GM18526 (cell line): ENCODE results near the gene KIF1C.
A peak's percentile ranks its signal among the peaks of the same experiment; 100 is the strongest.

Experiments used
- POLR2A ChIP-seq: IDR thresholded peaks from 3 replicates; pipeline ENCODE4 v1.6.1; 2011; ENCODE audit not compliant: insufficient read length; ENCODE audit errors: extremely low read depth

Gene KIF1C

DNA sequence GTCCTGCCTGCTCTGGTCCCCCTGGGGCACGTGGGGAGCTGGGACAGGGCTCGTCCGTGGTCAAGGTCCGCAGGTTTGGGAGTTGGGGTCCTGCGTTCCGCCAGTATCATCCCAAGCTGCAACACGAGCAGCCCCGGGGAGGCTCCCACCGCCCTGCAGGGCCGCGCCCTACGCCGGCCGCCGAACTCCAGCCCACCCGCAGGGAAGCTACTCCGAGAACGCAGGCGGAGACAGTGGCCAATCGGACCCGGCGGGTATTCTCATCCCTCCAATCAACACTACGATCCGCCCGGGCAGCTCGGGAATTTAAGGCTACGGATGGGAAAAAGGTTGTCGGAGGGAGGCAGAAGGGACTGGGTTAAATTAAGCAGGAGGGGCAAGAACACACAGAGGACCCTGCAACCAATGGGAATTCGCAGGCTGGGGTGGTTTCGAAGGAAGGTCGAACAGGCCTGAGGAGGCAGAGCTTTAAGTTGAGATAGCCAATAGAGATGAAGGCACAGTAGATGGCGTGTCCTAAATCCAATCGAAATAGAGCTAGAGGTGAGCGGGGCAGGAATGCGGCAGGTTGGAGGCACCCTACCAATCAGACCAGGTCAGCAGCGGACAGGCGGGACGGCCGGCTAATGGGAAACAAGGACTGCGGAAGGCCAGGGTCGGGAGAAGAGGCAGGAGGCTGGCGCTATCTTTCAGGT lies 30.8 kb upstream of the KIF1C start:
- TF ChIP-seq POLR2A = peak; percentile 39

DNA sequence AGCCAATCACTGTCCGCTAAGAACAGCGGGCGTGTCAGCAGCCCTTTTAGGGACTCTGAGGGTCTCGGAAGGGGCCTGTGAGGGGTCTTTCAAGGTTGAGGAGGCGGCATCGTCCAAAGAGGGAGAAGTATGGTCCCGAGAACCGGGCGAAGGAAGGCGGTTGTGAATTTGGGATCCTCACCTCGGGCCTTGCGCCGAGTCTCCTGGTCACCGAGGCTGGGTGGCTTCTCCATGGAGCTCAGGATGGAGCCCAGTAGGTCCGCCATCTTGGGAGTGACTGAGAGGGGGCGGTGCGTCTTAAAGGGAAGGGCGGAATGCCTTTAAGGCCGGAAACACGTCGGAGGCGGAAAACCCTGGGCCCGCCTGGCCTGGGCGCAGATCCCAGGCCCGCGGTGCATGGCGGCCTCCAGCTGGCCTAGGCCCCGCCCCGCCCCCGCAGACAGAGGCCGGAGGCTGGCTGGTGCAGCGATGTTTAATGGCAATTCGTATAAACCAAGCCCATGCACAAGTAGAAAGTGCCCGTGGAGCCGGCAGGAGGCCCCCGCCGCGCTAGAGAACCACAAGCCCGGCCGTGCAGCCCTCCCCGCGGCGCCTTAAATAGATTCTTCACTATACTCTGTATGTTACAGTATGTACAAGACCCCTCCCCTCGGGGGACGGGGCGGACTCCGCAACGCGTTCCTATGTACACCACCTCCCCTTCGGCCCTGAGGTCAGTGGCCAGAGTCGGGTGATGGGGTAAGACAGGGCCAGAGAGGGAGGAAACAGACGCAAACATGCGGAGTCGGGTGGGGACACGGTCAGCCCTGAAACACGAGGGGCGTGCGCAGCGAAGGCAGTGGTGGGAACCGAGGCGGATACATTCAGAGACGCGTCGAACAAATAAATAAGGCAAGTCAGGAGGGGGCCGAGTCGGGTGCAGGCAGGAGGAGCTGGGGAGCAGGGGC lies 29.9 kb upstream of the KIF1C start, which contains the start of gene SPAG7:
Gene SPAG7, minus strand, starts transcription at position 279 of the 947 bp plus-strand sequence. Its CDS starts 13 bp downstream, at position 266.
- peak; percentile 63 for TF ChIP-seq POLR2A

DNA sequence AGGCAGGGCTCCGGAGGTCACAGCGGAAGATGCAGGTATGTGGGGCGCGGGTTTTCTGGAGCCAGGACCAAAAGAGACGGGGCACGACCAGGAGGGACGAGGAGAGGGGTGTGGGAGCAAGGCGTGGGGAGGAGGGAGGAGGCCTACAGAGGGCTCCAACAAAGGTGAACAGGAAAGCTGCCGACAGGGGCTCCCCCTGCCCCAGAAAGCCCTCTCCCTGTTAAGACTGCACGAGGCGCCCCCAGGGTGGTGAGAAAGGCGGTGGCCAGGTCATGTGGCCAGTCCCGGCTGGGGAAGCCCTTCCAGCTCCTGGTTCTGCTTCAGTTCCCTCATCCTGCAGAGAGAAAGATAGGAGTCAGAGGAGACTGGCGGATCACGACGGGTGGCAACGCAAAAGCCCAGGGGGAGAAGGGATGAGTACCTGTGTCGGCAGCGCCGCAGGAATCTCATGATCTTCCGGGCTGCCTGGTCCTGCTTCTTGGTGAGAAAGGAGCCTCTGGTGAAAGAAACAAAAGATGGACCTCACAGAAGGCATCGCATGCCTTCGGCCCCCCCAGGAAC lies 29.2 kb upstream of the KIF1C start:
- TF ChIP-seq POLR2A = peak; percentile 5

DNA sequence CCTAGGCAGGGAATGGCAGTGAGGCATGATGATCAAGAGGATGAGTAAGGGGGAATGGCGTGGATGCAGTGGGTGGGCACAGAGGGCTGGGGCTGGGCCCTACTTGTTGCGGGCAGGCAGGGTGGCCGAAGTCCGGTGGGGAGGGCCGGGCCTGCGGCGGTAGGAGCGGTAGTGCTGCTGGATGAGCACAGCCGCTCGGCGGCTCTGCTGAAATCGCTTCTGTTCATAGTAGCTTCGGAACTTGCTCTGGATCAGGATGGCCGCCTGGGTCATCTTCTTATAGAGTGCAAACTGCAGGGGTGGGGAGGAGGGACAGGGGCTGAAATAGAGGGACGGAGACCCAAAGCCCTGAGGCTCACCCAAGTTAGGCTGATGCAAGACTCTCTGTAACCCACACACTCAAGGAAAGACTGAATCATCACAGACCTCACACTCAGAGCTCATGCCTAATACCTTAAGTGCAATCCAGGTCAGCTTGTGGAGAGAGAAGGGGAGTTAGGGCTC lies 28.7 kb upstream of the KIF1C start:
- TF ChIP-seq POLR2A = no peak

DNA sequence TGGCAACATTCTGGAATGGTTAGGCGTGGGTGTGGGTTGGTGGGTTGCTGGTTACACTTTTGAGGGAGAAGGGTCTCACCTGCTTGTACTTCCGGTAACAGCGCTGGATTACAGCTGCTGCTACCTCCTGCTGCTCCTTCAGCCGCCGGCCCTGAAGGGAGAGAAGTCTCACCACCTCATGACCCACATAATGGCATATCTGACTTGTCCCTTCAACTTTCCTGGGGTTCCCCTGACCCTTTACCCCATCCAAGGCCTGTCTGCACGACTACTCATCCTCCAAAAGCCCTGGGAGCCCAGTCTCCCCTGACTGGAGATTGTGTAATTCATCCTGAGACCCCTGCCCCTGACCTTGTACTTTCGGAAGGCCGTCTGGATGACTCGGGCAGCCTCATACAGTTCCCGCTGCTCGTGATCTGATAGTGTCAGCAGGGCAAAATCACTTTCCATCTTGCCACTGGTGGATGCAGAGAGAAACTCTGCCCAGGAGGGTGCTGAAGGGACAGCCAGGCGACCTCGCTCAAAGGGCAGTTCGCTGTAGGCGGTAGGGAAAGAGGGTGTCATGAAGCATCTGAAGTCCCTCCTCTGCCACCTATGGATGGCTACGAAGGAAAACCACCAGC lies 28.1 kb upstream of the KIF1C start:
- TF ChIP-seq POLR2A = no peak

DNA sequence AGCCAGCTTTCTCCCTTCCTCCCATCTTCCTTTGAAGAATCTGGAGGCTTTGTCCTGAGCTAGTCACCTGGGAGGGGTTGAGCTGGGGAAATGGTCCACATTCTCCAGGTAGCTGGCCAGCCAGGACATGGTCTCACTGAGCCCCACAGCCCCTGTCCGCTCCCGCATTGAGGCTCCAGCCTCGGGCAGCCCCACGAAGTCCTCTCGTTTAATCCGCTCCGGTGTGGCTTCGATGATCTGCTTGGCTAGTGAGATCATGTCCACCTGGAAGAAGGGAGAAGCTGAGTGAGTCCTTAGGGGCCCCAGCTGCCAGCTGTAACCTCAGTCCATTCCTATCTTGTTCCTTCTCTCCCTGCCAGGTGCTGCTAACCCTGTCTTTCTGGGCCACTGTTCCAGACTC lies 27.5 kb upstream of the KIF1C start:
- TF ChIP-seq POLR2A = no peak

DNA sequence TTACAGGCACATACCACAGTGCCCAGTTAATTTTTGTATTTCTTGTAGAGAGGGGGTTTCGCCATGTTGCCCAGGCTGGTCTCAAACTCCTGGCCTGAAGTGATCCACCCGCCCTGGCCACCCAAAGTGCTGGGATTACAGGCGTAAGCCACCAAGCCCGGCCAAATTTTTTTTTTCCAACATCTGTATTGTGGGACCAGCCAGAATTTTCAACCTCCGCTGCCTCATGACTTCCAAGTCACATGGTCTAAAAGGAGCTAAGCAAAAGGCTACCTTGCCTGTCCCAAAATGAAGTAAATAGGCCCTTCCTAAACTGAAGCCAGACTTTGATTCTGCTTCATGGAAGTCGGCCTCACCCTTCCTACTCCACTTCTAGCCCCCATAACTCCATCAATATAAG lies 25.9 kb upstream of the KIF1C start:
- TF ChIP-seq POLR2A = no peak

DNA sequence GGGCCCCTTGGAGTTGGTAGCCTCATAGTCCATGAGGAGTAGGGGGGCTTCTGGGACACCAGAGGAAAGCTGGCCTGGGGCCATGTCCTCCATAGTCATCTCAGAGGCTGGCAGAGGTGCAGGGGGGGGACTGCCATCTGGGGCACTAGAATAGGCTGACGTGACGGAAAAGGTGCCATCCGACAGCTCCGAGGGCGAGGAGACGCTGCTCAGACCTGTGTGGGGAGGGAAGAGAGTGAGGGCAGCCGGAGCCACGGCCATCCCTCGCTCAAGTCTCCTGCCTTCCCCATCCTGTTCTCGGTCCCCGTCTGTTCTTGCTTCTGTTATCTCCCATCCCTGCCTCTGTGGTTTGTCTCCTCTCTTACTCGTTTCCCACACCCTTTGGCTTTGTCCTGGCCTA lies 25.4 kb upstream of the KIF1C start:
- no peak for TF ChIP-seq POLR2A

DNA sequence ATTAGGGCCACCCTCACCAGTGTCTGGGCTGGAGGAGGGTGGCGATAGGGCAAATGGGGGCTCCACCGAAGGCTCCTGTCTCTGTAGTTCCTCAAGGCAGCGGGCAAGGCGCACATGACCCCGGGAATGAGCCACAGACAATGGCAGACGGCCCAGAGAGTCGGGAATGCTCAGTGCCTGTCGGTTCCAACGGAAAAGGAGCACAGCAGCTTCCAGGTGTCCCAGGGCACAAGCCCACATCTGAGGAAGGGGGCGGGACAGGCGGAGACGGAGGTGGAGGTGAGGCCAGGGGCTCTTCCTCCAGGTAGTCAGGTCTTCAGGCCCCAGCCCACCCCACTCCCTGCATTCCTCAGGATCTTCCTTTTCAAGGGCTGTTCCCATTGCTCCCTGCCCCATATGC lies 25.0 kb upstream of the KIF1C start:
- TF ChIP-seq POLR2A = no peak

DNA sequence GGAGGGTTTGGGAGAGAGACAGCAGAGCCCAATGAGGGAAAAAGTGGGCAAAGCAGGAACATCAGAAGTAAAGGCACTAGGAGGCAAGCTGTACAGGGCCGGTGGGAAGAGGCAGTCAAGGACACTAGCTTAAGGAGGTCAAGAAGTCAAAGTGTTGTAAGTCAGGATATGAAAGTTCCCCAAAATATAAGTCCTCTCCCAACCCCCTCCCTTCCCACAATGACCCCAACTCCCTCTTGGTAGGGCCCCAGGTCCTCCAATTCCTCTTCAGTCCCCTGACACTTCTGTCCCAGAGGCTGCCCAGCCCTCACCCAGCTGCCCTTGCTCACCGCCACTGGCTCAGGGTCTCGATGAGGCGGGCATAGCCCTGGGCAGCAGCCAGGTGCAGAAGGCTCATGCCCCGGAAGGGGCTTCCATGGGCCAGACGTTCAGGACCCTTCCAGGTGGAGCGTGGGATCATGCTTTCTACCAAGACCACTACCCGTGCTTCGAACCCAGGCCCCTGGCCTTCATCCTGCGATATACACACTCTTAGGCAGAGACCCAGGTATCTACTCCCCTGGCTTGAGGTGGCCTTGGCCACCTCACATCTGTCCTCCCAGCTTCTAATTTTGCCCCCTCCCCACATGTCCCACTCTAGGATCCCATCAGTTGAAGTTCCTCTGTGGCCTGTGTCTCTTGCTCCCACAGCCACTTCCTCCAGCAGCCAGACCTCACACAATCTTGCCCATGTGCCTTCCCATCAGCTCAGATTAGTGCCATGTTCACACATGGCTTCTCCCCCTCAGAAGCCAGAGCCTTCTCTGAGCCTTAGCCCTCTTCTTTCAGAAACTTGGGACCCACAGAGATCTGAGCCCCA lies 24.3 kb upstream of the KIF1C start:
- no peak for TF ChIP-seq POLR2A

DNA sequence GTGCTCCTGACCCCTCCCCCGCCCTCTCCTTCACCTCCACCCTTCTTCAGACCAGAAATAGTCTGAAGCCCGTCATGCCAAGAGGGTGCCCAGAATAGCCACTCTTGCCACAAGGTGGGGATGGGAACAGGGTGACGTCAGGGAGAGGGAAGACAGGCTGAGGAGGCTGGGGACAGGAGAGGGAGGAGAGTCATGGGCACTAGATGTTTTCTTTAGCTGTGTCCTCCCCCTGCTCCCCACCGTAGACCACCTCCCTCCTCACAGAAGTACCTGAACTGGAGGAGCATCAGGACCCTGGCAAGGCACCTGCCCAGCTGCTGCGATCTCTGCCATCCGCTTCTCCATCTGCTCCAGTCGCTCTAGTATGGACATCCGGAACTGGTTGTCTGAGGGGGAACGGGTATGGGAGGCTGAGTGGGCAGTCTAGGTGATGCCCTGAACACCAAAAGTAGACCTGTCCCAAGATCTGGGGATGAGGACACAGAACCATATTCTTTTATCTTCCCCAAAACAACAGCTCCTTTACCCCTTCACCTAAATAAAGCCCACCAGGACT lies 23.6 kb upstream of the KIF1C start:
- TF ChIP-seq POLR2A = no peak

DNA sequence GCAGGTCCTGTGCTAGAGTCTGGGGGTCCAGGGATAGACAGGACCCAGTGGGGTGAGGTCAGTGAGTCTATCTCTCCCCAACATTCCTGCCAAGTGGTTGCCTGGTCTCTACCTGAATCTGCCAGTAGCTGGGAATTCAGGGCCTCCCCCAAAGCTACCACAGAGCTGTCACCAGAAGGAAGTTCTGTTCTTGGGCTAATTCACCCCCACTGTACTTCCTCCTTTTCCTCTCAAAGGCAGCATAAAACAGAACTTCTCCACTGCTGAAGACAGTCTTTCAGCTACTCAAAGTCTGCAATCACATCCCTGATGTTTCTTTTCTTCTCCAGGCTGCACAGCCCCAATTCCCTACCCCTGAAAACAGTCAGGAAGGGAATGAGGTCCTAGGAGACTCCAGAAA lies 19.0 kb upstream of the KIF1C start:
- no peak for TF ChIP-seq POLR2A

DNA sequence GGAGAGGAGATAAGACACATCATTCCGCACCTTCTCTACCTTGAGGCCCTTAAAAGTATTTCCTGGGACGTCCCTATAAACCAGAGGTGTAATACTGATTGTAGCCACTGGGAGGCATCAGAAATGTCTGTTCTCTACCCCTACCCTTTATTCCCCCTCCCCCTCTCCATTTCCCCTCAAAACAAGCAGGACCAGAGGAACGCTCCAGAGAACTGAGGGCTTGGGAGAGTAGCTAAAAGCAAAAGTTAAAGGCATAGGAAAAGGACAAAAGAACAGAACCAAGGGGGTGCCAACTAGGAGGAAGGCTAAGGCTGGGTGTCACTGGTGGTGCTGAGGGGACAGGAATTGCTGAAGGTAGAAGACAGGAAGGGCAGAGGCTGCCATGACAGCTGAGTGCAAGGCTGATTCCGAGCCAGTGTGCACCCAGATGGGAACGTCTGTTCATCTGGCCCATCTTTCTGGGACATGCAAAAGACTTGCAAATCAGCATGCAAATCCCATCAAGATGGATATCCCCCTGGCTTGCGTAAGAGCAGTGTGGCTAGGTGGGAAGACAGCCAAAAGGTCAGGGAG lies 17.0 kb upstream of the KIF1C start:
- no peak for TF ChIP-seq POLR2A

DNA sequence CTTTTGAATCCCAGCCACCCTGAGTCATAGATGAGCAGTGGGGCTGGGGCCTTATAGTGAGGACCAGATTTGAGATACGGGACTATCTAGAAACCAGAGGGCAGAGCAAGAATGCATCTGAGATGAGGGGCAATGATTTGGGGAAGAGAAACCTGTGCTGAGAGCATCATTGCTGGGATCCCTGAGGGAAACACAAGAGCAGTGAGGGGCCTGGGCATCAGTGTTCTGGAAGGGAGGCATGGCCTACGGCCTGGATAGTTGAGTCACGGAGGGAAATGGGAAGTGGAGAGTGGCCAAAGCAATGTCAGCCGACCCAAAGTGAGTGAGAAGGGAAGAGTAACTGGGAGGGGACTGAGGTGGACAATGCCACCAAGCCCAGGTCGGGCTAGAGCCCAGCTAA lies 15.4 kb upstream of the KIF1C start:
- no peak for TF ChIP-seq POLR2A
